GM12875 (cell line): ENCODE data around the gene NRG3.

Source experiments
- H3K4me3 ChIP-seq: one replicate; pipeline ENCODE4 v1.5.1; 2011; ENCODE audit warnings: low read depth, low read length, control low read depth
- CTCF ChIP-seq: IDR thresholded peaks from 2 replicates; pipeline ENCODE4 v1.5.1; 2011; ENCODE audit warnings: low read depth, mild to moderate bottlenecking, control low read depth, inconsistent platforms, low read length, moderate library complexity, borderline replicate concordance; ENCODE audit not compliant: insufficient read depth

Gene NRG3

GRCh38 chr10:82609845-82610244, 734.9 kb downstream of the NRG3 start:
- no peak overlapping the region for H3K4me3 ChIP-seq
- no peak for TF ChIP-seq CTCF

GRCh38 chr10:82618007-82618406, 743.0 kb downstream of the NRG3 start:
- no peak for TF ChIP-seq CTCF
- no peak overlapping the region for H3K4me3 ChIP-seq

GRCh38 chr10:82621680-82622079, 746.7 kb downstream of the NRG3 start:
- no peak for TF ChIP-seq CTCF

GRCh38 chr10:82622479-82622878, 747.5 kb downstream of the NRG3 start:
- no peak for TF ChIP-seq CTCF
- H3K4me3 ChIP-seq = no peak overlapping the region

More at GRCh38 chr10:82621680-82622079, 746.7 kb downstream of the NRG3 start:
- no peak overlapping the region for H3K4me3 ChIP-seq

GRCh38 chr10:82625512-82626189, 750.7 kb downstream of the NRG3 start:
- TF ChIP-seq CTCF = no peak
- H3K4me3 ChIP-seq = no peak overlapping the region

- H3K4me3 ChIP-seq = no peak overlapping the region
- no peak for TF ChIP-seq CTCF
Observed at GRCh38 chr10:82628373-82628772, 753.4 kb downstream of the NRG3 start.

GRCh38 chr10:82643076-82643475, 768.1 kb downstream of the NRG3 start:
- H3K4me3 ChIP-seq = no peak overlapping the region
- no peak for TF ChIP-seq CTCF
